Endothelial cell of umbilical vein (primary cell): ENCODE results near the gene RNGTT. TPM values are rescaled to one million over a fixed set of nuclear protein-coding genes. Genes with fewer than 3 reads are reported as not detected.

Experiments used
- BruUV-seq: library from RNA; stranded (reverse); fragments of 400-500 nt; replicated peaks from 2 replicates; lab custom pipeline; 2021; lab: Mats Ljungman, UMichigan
- CTCF ChIA-PET: fragments of 300-600, 350-600 bp; sonication (Branson Sonifier 250); formaldehyde crosslinking; loops from one replicate; lab custom pipeline; 2021; ENCODE audit warnings: antibody characterized with exemption, inconsistent platforms; lab: Charles Lee
- POLR2A ChIA-PET: fragments of 300-600, 350-600 bp; sonication (Branson Sonifier 250); formaldehyde crosslinking; loops from one replicate; lab custom pipeline; 2021; ENCODE audit warnings: antibody characterized with exemption, inconsistent platforms; lab: Charles Lee
- DNase-seq: peaks from one replicate; pipeline ENCODE4 v3.0.0-alpha.2; 2011; ENCODE audit warnings: low read depth, low spot score
- FAIRE-seq: peaks from 2 replicates; lab custom pipeline; 2011; peaks lifted over from hg19 to GRCh38; lab: Jason Lieb, UNC
- H2AFZ ChIP-seq: 2 replicates; pipeline ENCODE4 v1.6.0; 2012; ENCODE audit warnings: low read depth, low read length, control low read depth, inconsistent platforms
- H3K27ac ChIP-seq: 2 replicates; pipeline ENCODE4 v1.5.1; 2011; ENCODE audit warnings: low read depth, mild to moderate bottlenecking, control low read depth, low read length, moderate library complexity; ENCODE audit not compliant: insufficient read depth
- H3K27me3 ChIP-seq, 2 experiments: 2 replicates each; pipeline versions ENCODE4 v1.6.0 to v1.6.1; 2011; ENCODE audit warnings: low read length in 2 of 2, mixed read lengths in 1 of 2; ENCODE audit not compliant: control insufficient read depth in 2 of 2, insufficient read depth in 2 of 2
- H3K36me3 ChIP-seq, 2 experiments: 2 replicates in 1 of 2; 3 replicates in 1 of 2; pipeline ENCODE4 v1.5.1; 2011; ENCODE audit warnings: low read length in 2 of 2, mild to moderate bottlenecking in 1 of 2, moderate library complexity in 1 of 2; ENCODE audit not compliant: control insufficient read depth in 2 of 2, insufficient read depth in 2 of 2; ENCODE audit errors: extremely low read depth in 1 of 2
- H3K4me1 ChIP-seq: 3 replicates; pipeline ENCODE4 v1.5.1; 2011; ENCODE audit warnings: mild to moderate bottlenecking, low read length; ENCODE audit not compliant: control insufficient read depth, insufficient read depth; ENCODE audit errors: extremely low read depth
- H3K4me2 ChIP-seq: 2 replicates; pipeline ENCODE4 v1.6.1; 2011; ENCODE audit warnings: low read length, control low read depth, mixed read lengths; ENCODE audit not compliant: insufficient read depth
- H3K4me3 ChIP-seq, 3 experiments: fragments of 200-600 bp in 1 of 3; sonication (generic), shearing (Covaris generic) in 1 of 3; replicated peaks in 1 of 3; 2 replicates each; pipeline ENCODE4 v1.5.1; 2011 to 2016; ENCODE audit warnings: control low read depth in 3 of 3, low read length in 3 of 3, mild to moderate bottlenecking in 2 of 3, inconsistent platforms in 1 of 3, low read depth in 1 of 3, moderate library complexity in 1 of 3; ENCODE audit not compliant: insufficient read depth in 1 of 3
- H3K79me2 ChIP-seq: 2 replicates; pipeline ENCODE4 v1.6.0; 2012; ENCODE audit warnings: low read length, inconsistent platforms; ENCODE audit not compliant: control insufficient read depth, insufficient read depth
- H3K9ac ChIP-seq: replicated peaks from 2 replicates; pipeline ENCODE3; 2011; ENCODE audit warnings: low read length, control low read depth; ENCODE audit not compliant: insufficient read depth; ENCODE audit errors: extremely low read depth
- H3K9me1 ChIP-seq: replicated peaks from 3 replicates; pipeline ENCODE4 v1.6.0; 2011; ENCODE audit warnings: mild to moderate bottlenecking, low read length; ENCODE audit not compliant: control insufficient read depth, insufficient read depth; ENCODE audit errors: extremely low read depth
- H3K9me3 ChIP-seq: replicated peaks from 2 replicates; pipeline ENCODE4 v1.5.1; 2012; ENCODE audit warnings: low read length, inconsistent platforms; ENCODE audit not compliant: control insufficient read depth, insufficient read depth
- H4K20me1 ChIP-seq: replicated peaks from 2 replicates; pipeline ENCODE3; 2011; ENCODE audit warnings: mild to moderate bottlenecking, low read length; ENCODE audit not compliant: control insufficient read depth, insufficient read depth; ENCODE audit errors: extremely low read depth
- EZH2 ChIP-seq: IDR thresholded peaks from 2 replicates; pipeline ENCODE4 v1.6.1; 2012; ENCODE audit warnings: borderline replicate concordance, low read depth, mild to moderate bottlenecking, moderate library complexity, low read length, inconsistent platforms; ENCODE audit not compliant: severe bottlenecking
- FOS ChIP-seq: IDR thresholded peaks from 2 replicates; pipeline ENCODE4 v1.6.1; 2011; ENCODE audit warnings: mild to moderate bottlenecking, low read length, moderate library complexity, borderline replicate concordance; ENCODE audit not compliant: insufficient read depth
- GATA2 ChIP-seq: IDR thresholded peaks from 2 replicates; pipeline ENCODE4 v1.7.0; 2011; ENCODE audit warnings: low read depth, mild to moderate bottlenecking, moderate library complexity, mixed read lengths, low read length; ENCODE audit not compliant: insufficient read length, insufficient read depth
- JUN ChIP-seq: IDR thresholded peaks from 2 replicates; pipeline ENCODE4 v1.6.1; 2011; ENCODE audit warnings: borderline replicate concordance, low read depth; ENCODE audit not compliant: insufficient read length, insufficient read depth
- MYC ChIP-seq: IDR thresholded peaks from one replicate; pipeline ENCODE4 v1.6.1; 2011; ENCODE audit warnings: mild to moderate bottlenecking, low read depth, low read length
- POLR2A ChIP-seq: IDR thresholded peaks from 2 replicates; pipeline ENCODE4 v1.6.1; 2012; ENCODE audit warnings: low read depth, mild to moderate bottlenecking, control low read depth, low read length
- POLR2AphosphoS5 ChIP-seq: IDR thresholded peaks from 2 replicates; pipeline ENCODE4 v1.6.1; 2012; ENCODE audit warnings: low read depth, mild to moderate bottlenecking, control low read depth, low read length, moderate library complexity; ENCODE audit not compliant: insufficient read depth
- dilution Hi-C: fragments of 300-500 bp; cut with MboI; formaldehyde crosslinking; loops from one replicate; pipeline ENCODE4 v1.15.0; 2019; ENCODE audit warnings: low sequenced_read_pairs; ENCODE audit not compliant: extremely low pct_ligation_motif_present
- intact Hi-C: fragments of 100-400 bp; cut with micrococcal nuclease; formaldehyde crosslinking; loops from one replicate; pipeline ENCODE4 v1.10.0; 2022
- polyA plus RNA-seq, 4 experiments: library from polyadenylated mRNA; depleted of rRNA in 3 of 4; stranded (reverse) in 3 of 4; unstranded in 1 of 4; fragments of >200 nt; gene quantifications; 2 replicates each; pipeline versions ENCODE4 v1.2.1 to v1.2.3, GENCODE V29; 2011 to 2012; ENCODE audit warnings: missing spikeins in 1 of 4
- total RNA-seq: library from RNA; stranded (reverse); gene quantifications from 2 replicates; pipeline ENCODE4 v1.2.3, GENCODE V29; 2021
- TF ChIP-seq, protein P1 (sequence below): IDR thresholded peaks from 2 replicates; pipeline ENCODE4 v1.6.1; 2011; ENCODE audit not compliant: insufficient read depth, insufficient read length
- TF ChIP-seq, protein P2 (sequence below), 2 donors: IDR thresholded peaks; 1 replicate in 1 of 2; 2 replicates in 1 of 2; pipeline ENCODE4 v1.5.1; 2011; ENCODE audit warnings: low read length in 2 of 2, mild to moderate bottlenecking in 2 of 2, moderate library complexity in 2 of 2, control low read depth in 1 of 2, inconsistent platforms in 1 of 2, low read depth in 1 of 2; ENCODE audit not compliant: insufficient read depth in 1 of 2; ENCODE audit errors: extremely low read depth in 1 of 2

Gene RNGTT
- total and polyA plus RNA-seq, 2 donors (not counting 3 experiments of a cell fraction or from before 2014, with no cell fraction given) = 2.1 to 13.1 TPM

DNA sequence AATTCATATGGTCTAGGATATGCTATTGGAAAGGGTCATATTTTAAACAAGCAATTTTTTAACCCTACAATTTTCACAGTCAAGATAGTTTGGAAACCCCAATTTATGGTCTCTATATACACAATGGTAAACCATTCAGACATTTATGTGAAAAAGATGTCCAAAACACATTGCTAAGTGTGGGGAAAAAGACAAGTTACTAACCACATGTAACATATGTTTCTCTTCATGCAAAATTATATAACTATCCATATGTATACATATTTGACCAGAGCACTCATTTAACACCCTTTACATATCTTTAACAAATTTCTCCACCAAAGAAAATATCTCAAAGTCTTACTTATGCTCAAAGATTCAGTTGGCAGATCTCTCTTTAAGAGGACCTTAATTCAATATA lies 110.6 kb downstream of the RNGTT start:
- FAIRE-seq (no peak), DNase-seq (no peak)
- Histone ChIP-seq H3K9me1 (no peaks in the 10 kb centered on the region), H2AFZ (no peak overlapping the region), H3K9ac (no peak overlapping the region), H3K36me3 (no peaks in the 10 kb centered on the region), H3K4me1 (no peaks in the 10 kb centered on the region), H3K79me2 (no peaks in the 10 kb centered on the region), H4K20me1 (no peaks in the 10 kb centered on the region), H3K27me3 (no peaks in the 10 kb centered on the region), H3K4me3 (no peak overlapping the region), H3K27ac (no peak overlapping the region), H3K9me3 (no peaks in the 10 kb centered on the region), H3K4me2 (no peak overlapping the region)
- BruUV-seq = no TSS peak
- intact Hi-C loops (no loop called here), dilution Hi-C loops (no loop called here)
- TF ChIP-seq EZH2 = no peak
- TF ChIP-seq POLR2AphosphoS5 = no peak
- TF ChIP-seq, protein P1, sequence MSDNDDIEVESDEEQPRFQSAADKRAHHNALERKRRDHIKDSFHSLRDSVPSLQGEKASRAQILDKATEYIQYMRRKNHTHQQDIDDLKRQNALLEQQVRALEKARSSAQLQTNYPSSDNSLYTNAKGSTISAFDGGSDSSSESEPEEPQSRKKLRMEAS = no peak
- TF ChIP-seq POLR2A = no peak
- TF ChIP-seq JUN = no peak
- TF ChIP-seq, protein P2, sequence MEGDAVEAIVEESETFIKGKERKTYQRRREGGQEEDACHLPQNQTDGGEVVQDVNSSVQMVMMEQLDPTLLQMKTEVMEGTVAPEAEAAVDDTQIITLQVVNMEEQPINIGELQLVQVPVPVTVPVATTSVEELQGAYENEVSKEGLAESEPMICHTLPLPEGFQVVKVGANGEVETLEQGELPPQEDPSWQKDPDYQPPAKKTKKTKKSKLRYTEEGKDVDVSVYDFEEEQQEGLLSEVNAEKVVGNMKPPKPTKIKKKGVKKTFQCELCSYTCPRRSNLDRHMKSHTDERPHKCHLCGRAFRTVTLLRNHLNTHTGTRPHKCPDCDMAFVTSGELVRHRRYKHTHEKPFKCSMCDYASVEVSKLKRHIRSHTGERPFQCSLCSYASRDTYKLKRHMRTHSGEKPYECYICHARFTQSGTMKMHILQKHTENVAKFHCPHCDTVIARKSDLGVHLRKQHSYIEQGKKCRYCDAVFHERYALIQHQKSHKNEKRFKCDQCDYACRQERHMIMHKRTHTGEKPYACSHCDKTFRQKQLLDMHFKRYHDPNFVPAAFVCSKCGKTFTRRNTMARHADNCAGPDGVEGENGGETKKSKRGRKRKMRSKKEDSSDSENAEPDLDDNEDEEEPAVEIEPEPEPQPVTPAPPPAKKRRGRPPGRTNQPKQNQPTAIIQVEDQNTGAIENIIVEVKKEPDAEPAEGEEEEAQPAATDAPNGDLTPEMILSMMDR (IDR thresholded peaks at IDR 0.05; ENCODE audit: extremely low read depth in 1 of 2, insufficient read depth in 1 of 2, low read depth in 1 of 2, low read length in 2 of 2) = no peak
- no peak for TF ChIP-seq FOS
- no peak for TF ChIP-seq GATA2
- no peak for TF ChIP-seq MYC
- ChIA-PET POLR2A (no interaction called here), CTCF (no interaction called here)
